ENCODE results near the gene IFTAP.

IFTAP gene

GRCh38 chr11:36703055-36703404 lies 108.7 kb downstream of the IFTAP start:
- no peak for DNase-seq (ENCODE audit: low read depth in 4 of 4, low spot score in 1 of 4)
